HepG2 (cell line): ENCODE data around the gene SAA2. TPM values are rescaled to one million over a fixed set of nuclear protein-coding genes. Genes with fewer than 3 reads are reported as not detected.

Source experiments
- AHR ChIP-seq: IDR thresholded peaks from 2 replicates; pipeline ENCODE4 v1.6.1; 2018; ENCODE audit warnings: missing genetic modification reagents, missing compliant biosample characterization
- CCDC6 ChIP-seq: sonication (generic); formaldehyde crosslinking; IDR thresholded peaks from 2 replicates; pipeline ENCODE4 v1.8.1; 2022; ENCODE audit warnings: mild to moderate bottlenecking, missing genetic modification reagents, moderate library complexity
- CHD2 ChIP-seq: IDR thresholded peaks from 2 replicates; pipeline ENCODE4 v1.6.1; 2011; ENCODE audit warnings: low read depth, low read length, improper control_type of control experiment
- EP300 ChIP-seq, 3 experiments: sonication (generic) in 1 of 3; formaldehyde crosslinking in 1 of 3; IDR thresholded peaks; 2 replicates each; pipeline versions ENCODE4 v1.5.1 to v1.6.1; 2011 to 2020; ENCODE audit warnings: low read depth in 2 of 3, low read length in 2 of 3, borderline replicate concordance in 1 of 3, improper control_type of control experiment in 1 of 3, mild to moderate bottlenecking in 1 of 3, missing genetic modification reagents in 1 of 3, moderate library complexity in 1 of 3
- FOSL2 ChIP-seq: sonication (generic); formaldehyde crosslinking; IDR thresholded peaks from 2 replicates; pipeline ENCODE4 v1.4.0; 2020; ENCODE audit warnings: missing genetic modification reagents
- FOXA3 ChIP-seq: IDR thresholded peaks from 2 replicates; pipeline ENCODE4 v1.6.1; 2016; ENCODE audit warnings: missing genetic modification reagents, missing compliant biosample characterization
- IRX3 ChIP-seq: sonication (generic); formaldehyde crosslinking; IDR thresholded peaks from 2 replicates; pipeline ENCODE4 v1.8.1; 2023; ENCODE audit warnings: mild to moderate bottlenecking, low read depth, missing genetic modification reagents, borderline replicate concordance
- JARID2 ChIP-seq: sonication (generic); formaldehyde crosslinking; IDR thresholded peaks from 2 replicates; pipeline ENCODE4 v1.8.1; 2023; ENCODE audit warnings: missing genetic modification reagents, inconsistent platforms; ENCODE audit not compliant: insufficient replicate concordance
- JDP2 ChIP-seq: sonication (generic); formaldehyde crosslinking; IDR thresholded peaks from 2 replicates; pipeline ENCODE4 v1.8.1; 2022; ENCODE audit warnings: missing genetic modification reagents, borderline replicate concordance
- MTF2 ChIP-seq: sonication (generic); formaldehyde crosslinking; IDR thresholded peaks from 2 replicates; pipeline ENCODE4 v1.5.0; 2020; ENCODE audit warnings: missing genetic modification reagents, borderline replicate concordance
- NFYB ChIP-seq: sonication (generic); formaldehyde crosslinking; IDR thresholded peaks from 2 replicates; pipeline ENCODE4 v1.4.0; 2020; ENCODE audit warnings: missing genetic modification reagents
- RARA ChIP-seq: IDR thresholded peaks from 2 replicates; pipeline ENCODE4 v1.6.1; 2016; ENCODE audit warnings: missing genetic modification reagents, missing compliant biosample characterization
- RFX5 ChIP-seq: IDR thresholded peaks from 2 replicates; pipeline ENCODE4 v1.6.1; 2011; ENCODE audit warnings: low read depth, low read length, improper control_type of control experiment
- SP140L ChIP-seq: sonication (generic); formaldehyde crosslinking; IDR thresholded peaks from 2 replicates; pipeline ENCODE4 v1.4.0; 2020; ENCODE audit warnings: missing genetic modification reagents, borderline replicate concordance
- SRF ChIP-seq: IDR thresholded peaks from 2 replicates; pipeline ENCODE4 v1.6.1; 2011; ENCODE audit warnings: mild to moderate bottlenecking, low read depth, low read length, moderate library complexity
- ZFP37 ChIP-seq: sonication (generic); formaldehyde crosslinking; IDR thresholded peaks from 2 replicates; pipeline ENCODE4 v1.4.0; 2020; ENCODE audit warnings: missing genetic modification reagents, borderline replicate concordance
- ZMYM4 ChIP-seq: sonication (generic); formaldehyde crosslinking; IDR thresholded peaks from 2 replicates; pipeline ENCODE4 v1.8.1; 2023; ENCODE audit warnings: mild to moderate bottlenecking, missing genetic modification reagents
- ZNF275 ChIP-seq: sonication (generic); formaldehyde crosslinking; IDR thresholded peaks from 2 replicates; pipeline ENCODE4 v1.8.0; 2022; ENCODE audit warnings: missing genetic modification reagents, mild to moderate bottlenecking, inconsistent platforms, borderline replicate concordance
- ZNF609 ChIP-seq: sonication (generic); formaldehyde crosslinking; IDR thresholded peaks from 2 replicates; pipeline ENCODE4 v1.4.0; 2020; ENCODE audit warnings: mild to moderate bottlenecking, missing genetic modification reagents, borderline replicate concordance
- ZNF619 ChIP-seq: sonication (generic); formaldehyde crosslinking; IDR thresholded peaks from 2 replicates; pipeline ENCODE4 v1.4.0; 2020; ENCODE audit warnings: mild to moderate bottlenecking, missing genetic modification reagents
- ZNF674 ChIP-seq: sonication (generic); formaldehyde crosslinking; IDR thresholded peaks from 2 replicates; pipeline ENCODE4 v1.5.0; 2020; ENCODE audit warnings: low read depth, mild to moderate bottlenecking, missing genetic modification reagents
- ZNF720 ChIP-seq: sonication (generic); formaldehyde crosslinking; IDR thresholded peaks from 2 replicates; pipeline ENCODE4 v1.4.0; 2020; ENCODE audit warnings: missing genetic modification reagents
- ZNF780A ChIP-seq: sonication (generic); formaldehyde crosslinking; IDR thresholded peaks from 2 replicates; pipeline ENCODE4 v1.8.0; 2022; ENCODE audit warnings: mild to moderate bottlenecking, missing genetic modification reagents, moderate library complexity
- ZNF781 ChIP-seq: sonication (generic); formaldehyde crosslinking; IDR thresholded peaks from 2 replicates; pipeline ENCODE4 v1.5.1; 2020; ENCODE audit warnings: borderline replicate concordance, mild to moderate bottlenecking, missing genetic modification reagents; ENCODE audit errors: not compliant biosample characterization
- ZNF782 ChIP-seq: sonication (generic); formaldehyde crosslinking; IDR thresholded peaks from 2 replicates; pipeline ENCODE4 v1.4.0; 2020; ENCODE audit warnings: missing genetic modification reagents, mild to moderate bottlenecking, borderline replicate concordance
- polyA plus RNA-seq, 8 experiments: library from polyadenylated mRNA; depleted of rRNA in 3 of 8; stranded (reverse) in 7 of 8; unstranded in 1 of 8; fragments of >200 nt; fragmentation: Illumina TruSeq in 4 of 8; extraction: Trizol in 4 of 8; gene quantifications; 2 replicates each; pipeline versions ENCODE4 v1.2.1 to v1.2.3, GENCODE V29; 2011 to 2016; ENCODE audit warnings: low read depth in 4 of 8, missing spikeins in 1 of 8, mixed read lengths in 1 of 8; ENCODE audit not compliant: insufficient read depth in 1 of 8
- total RNA-seq, 5 experiments: library from RNA; depleted of rRNA; stranded (reverse); fragments of >200 nt; fragmentation: Illumina TruSeq; extraction: Trizol; gene quantifications; 2 replicates each; pipeline ENCODE4 v1.2.3, GENCODE V29; 2016; ENCODE audit warnings: low read depth in 1 of 5

The SAA2 gene
- total and polyA plus RNA-seq, 2 of the 13 experiments (the other 11 are each of a cell fraction or from before 2014, with no cell fraction given) = 0.27 TPM; not detected in 1

GRCh38 chr11:18236664-18237356 lies 11.7 kb downstream of the SAA2 start, which contains the start of gene SAA4 (continued):
- TF ChIP-seq ZNF720 (CRISPR knock-in tag) (no peak), FOXA3 (CRISPR knock-in tag) (peak; percentile 78), ZNF609 (no peak; the same call in 1 of the 2 replicates), FOSL2 (CRISPR knock-in tag) (peak; percentile 83), JARID2 (CRISPR knock-in tag) (no peak), ZNF275 (CRISPR knock-in tag) (no peak), NFYB (CRISPR knock-in tag) (no peak), ZNF782 (no peak), MTF2 (CRISPR knock-in tag) (no peak), CHD2 (no peak), ZNF781 (no peak), JDP2 (no peak), ZFP37 (CRISPR knock-in tag) (no peak), ZNF619 (CRISPR knock-in tag) (no peak), EP300 (IDR thresholded peaks at IDR 0.05; ENCODE audit: low read depth in 2 of 2, low read length in 2 of 2) (peak in 1 of 2 experiments; percentile 84; a peak in 2 of 4 replicates), EP300 (CRISPR knock-in tag; IDR thresholded peaks at IDR 0.05; ENCODE audit: borderline replicate concordance) (no peak), SRF (no peak), CCDC6 (CRISPR knock-in tag) (no peak), AHR (no peak), IRX3 (CRISPR knock-in tag) (no peak), SP140L (CRISPR knock-in tag) (peak; percentile 64; the same call in 1 of the 2 replicates), ZNF674 (no peak), RARA (CRISPR knock-in tag) (peak; percentile 64), RFX5 (no peak), ZMYM4 (no peak), ZNF780A (CRISPR knock-in tag) (no peak)
